ENCODE results near the gene GPC5.

DNA sequence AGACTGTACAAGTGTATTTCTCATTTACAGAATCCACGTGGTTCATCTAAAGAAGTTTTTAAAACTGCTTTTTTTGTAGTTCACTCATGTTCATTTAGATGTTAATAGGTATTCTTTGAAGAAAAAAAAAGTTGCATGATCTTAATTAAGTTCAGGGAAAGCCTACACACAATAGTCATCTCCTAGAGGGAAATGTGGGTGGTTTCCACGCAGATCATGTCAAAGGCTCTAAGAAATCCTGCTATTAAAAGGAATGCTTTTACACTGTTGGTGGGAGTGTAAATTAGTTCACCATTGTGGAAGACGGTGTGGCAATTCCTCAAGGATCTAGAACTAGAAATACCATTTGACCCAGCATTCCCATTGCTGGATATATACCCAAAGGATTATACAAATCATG, 312.3 kb downstream of the GPC5 start:
- TF ChIP-seq ZNF140 (tag by site-specific recombination; IDR thresholded peaks at IDR 0.05), result no peak
- TF ChIP-seq, protein P1, sequence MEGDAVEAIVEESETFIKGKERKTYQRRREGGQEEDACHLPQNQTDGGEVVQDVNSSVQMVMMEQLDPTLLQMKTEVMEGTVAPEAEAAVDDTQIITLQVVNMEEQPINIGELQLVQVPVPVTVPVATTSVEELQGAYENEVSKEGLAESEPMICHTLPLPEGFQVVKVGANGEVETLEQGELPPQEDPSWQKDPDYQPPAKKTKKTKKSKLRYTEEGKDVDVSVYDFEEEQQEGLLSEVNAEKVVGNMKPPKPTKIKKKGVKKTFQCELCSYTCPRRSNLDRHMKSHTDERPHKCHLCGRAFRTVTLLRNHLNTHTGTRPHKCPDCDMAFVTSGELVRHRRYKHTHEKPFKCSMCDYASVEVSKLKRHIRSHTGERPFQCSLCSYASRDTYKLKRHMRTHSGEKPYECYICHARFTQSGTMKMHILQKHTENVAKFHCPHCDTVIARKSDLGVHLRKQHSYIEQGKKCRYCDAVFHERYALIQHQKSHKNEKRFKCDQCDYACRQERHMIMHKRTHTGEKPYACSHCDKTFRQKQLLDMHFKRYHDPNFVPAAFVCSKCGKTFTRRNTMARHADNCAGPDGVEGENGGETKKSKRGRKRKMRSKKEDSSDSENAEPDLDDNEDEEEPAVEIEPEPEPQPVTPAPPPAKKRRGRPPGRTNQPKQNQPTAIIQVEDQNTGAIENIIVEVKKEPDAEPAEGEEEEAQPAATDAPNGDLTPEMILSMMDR (tag by site-specific recombination; IDR thresholded peaks at IDR 0.05), result no peak
- no peak for TF ChIP-seq ZNF670 (tag by site-specific recombination; IDR thresholded peaks at IDR 0.05; ENCODE audit: low read depth)
- no peak for TF ChIP-seq ZNF138 (tag by site-specific recombination; IDR thresholded peaks at IDR 0.05; ENCODE audit: borderline replicate concordance)
- no peak for TF ChIP-seq KLF16 (tag by site-specific recombination; IDR thresholded peaks at IDR 0.05)
- TF ChIP-seq ZNF324 (tag by site-specific recombination; IDR thresholded peaks at IDR 0.05), result no peak
- no peak for TF ChIP-seq ZNF354C (tag by site-specific recombination; IDR thresholded peaks at IDR 0.05; ENCODE audit: borderline replicate concordance, low read depth)
- no peak for TF ChIP-seq ZNF133 (tag by site-specific recombination; IDR thresholded peaks at IDR 0.05)
- TF ChIP-seq ZNF174 (tag by site-specific recombination; IDR thresholded peaks at IDR 0.05), result no peak
- TF ChIP-seq ZSCAN4 (tag by site-specific recombination; IDR thresholded peaks at IDR 0.05), result no peak
- no peak for TF ChIP-seq ZBTB10 (tag by site-specific recombination; IDR thresholded peaks at IDR 0.05)

Measured in HEK293 (cell line).